ENCODE data around the gene ZNF831. TPM values are rescaled to one million over a fixed set of nuclear protein-coding genes. Genes with fewer than 3 reads are reported as not detected.

ZNF831 gene
- total RNA-seq, 1 experiment from 2014 or later = not detected

GRCh38 chr20:59120491-59120890, 43.1 kb upstream of the ZNF831 start:
- ChIA-PET CTCF (no interaction called here), POLR2A (no interaction called here)
- Histone ChIP-seq H3K36me3 (ENCODE audit: control insufficient read depth, insufficient read depth, low read length) (no peaks in the 10 kb centered on the region), H3K4me1 (no peaks in the 10 kb centered on the region), H3K9me3 (no peaks in the 10 kb centered on the region), H3K4me3 (ENCODE audit: low read depth, low read length) (no peak overlapping the region), H3K27me3 (replicated peaks; ENCODE audit: control insufficient read depth, insufficient read depth, low read length) (peaks cover 1% of the 10 kb centered on the region; the same call in 1 of the 2 replicates)
- peaks cover 28% of the 10 kb centered on the region for H3K27me3 Mint-ChIP-seq (ENCODE audit: insufficient read depth, unreplicated experiment)
- no peaks in the 10 kb centered on the region for H3K36me3 Mint-ChIP-seq (ENCODE audit: insufficient read depth, unreplicated experiment)
- no peak for DNase-seq
- intact Hi-C loops (cut with micrococcal nuclease; ENCODE audit: unreplicated experiment) = no loop called here
- TF ChIP-seq CTCF (IDR thresholded peaks at IDR 0.05; ENCODE audit: insufficient read depth in 1 of 2, low read depth in 1 of 2, low read length in 1 of 2, severe bottlenecking in 1 of 2, unreplicated experiment in 1 of 2) = no peak
- peaks cover 13% of the 10 kb centered on the region for H3K9me3 Mint-ChIP-seq (ENCODE audit: unreplicated experiment)
- no peaks in the 10 kb centered on the region for H3K4me1 Mint-ChIP-seq (ENCODE audit: low read depth, unreplicated experiment)
- BruUV-seq (replicated peaks) = no TSS peak
- no peak overlapping the region for H3K4me3 Mint-ChIP-seq (ENCODE audit: unreplicated experiment)
- no peak overlapping the region for H3K27ac Mint-ChIP-seq (ENCODE audit: unreplicated experiment)

GRCh38 chr20:59120919-59121318, 42.7 kb upstream of the ZNF831 start:
- H3K27ac Mint-ChIP-seq (ENCODE audit: unreplicated experiment) = no peak overlapping the region

GRCh38 chr20:59121714-59122565, 41.7 kb upstream of the ZNF831 start:
- H3K27me3 Mint-ChIP-seq (ENCODE audit: insufficient read depth, unreplicated experiment) = peaks cover 32% of the 10 kb centered on the region
- CTCF ChIA-PET = interaction anchor here (0.6 to 1.2 kb wide), 2 partner anchors 334 to 398 kb away, joined by 3 to 4 read pairs; no protein-coding TSS in a partner anchor

More at GRCh38 chr20:59120919-59121318, 42.7 kb upstream of the ZNF831 start:
- Histone ChIP-seq H3K4me3 (ENCODE audit: low read depth, low read length) (no peak overlapping the region), H3K36me3 (ENCODE audit: control insufficient read depth, insufficient read depth, low read length) (no peaks in the 10 kb centered on the region), H3K4me1 (no peaks in the 10 kb centered on the region), H3K9me3 (no peaks in the 10 kb centered on the region), H3K27me3 (replicated peaks; ENCODE audit: control insufficient read depth, insufficient read depth, low read length) (peaks cover 1% of the 10 kb centered on the region; the same call in 1 of the 2 replicates)
- Mint-ChIP-seq H3K4me3 (ENCODE audit: unreplicated experiment) (no peak overlapping the region), H3K9me3 (ENCODE audit: unreplicated experiment) (peaks cover 13% of the 10 kb centered on the region), H3K36me3 (ENCODE audit: insufficient read depth, unreplicated experiment) (no peaks in the 10 kb centered on the region), H3K27me3 (ENCODE audit: insufficient read depth, unreplicated experiment) (peaks cover 28% of the 10 kb centered on the region), H3K4me1 (ENCODE audit: low read depth, unreplicated experiment) (no peaks in the 10 kb centered on the region)
- no peak for TF ChIP-seq CTCF (IDR thresholded peaks at IDR 0.05; ENCODE audit: insufficient read depth in 1 of 2, low read depth in 1 of 2, low read length in 1 of 2, severe bottlenecking in 1 of 2, unreplicated experiment in 1 of 2)
- no TSS peak for BruUV-seq (replicated peaks)
- ChIA-PET CTCF (interaction anchor here (0.6 kb wide), 1 partner anchor 399 kb away, joined by 4 read pairs; no protein-coding TSS in a partner anchor), POLR2A (no interaction called here)
- no peak for DNase-seq
- intact Hi-C loops (cut with micrococcal nuclease; ENCODE audit: unreplicated experiment) = no loop called here

More at GRCh38 chr20:59121714-59122565, 41.7 kb upstream of the ZNF831 start:
- TF ChIP-seq CTCF (IDR thresholded peaks at IDR 0.05; ENCODE audit: insufficient read depth in 1 of 2, low read depth in 1 of 2, low read length in 1 of 2, severe bottlenecking in 1 of 2, unreplicated experiment in 1 of 2) = no peak
- no peak overlapping the region for H3K4me3 ChIP-seq (ENCODE audit: low read depth, low read length)
- POLR2A ChIA-PET = no interaction called here
- H3K27me3 ChIP-seq (replicated peaks; ENCODE audit: control insufficient read depth, insufficient read depth, low read length) = peaks cover 1% of the 10 kb centered on the region; the same call in 1 of the 2 replicates
- peaks cover 13% of the 10 kb centered on the region for H3K9me3 Mint-ChIP-seq (ENCODE audit: unreplicated experiment)
- intact Hi-C loops (cut with micrococcal nuclease; ENCODE audit: unreplicated experiment) = no loop called here
- H3K4me1 ChIP-seq = no peaks in the 10 kb centered on the region
- H3K9me3 ChIP-seq = no peaks in the 10 kb centered on the region
- no TSS peak for BruUV-seq (replicated peaks)
- H3K4me3 Mint-ChIP-seq (ENCODE audit: unreplicated experiment) = no peak overlapping the region
- no peaks in the 10 kb centered on the region for H3K4me1 Mint-ChIP-seq (ENCODE audit: low read depth, unreplicated experiment)
- H3K27ac Mint-ChIP-seq (ENCODE audit: unreplicated experiment) = no peak overlapping the region
- DNase-seq = no peak
- H3K36me3 Mint-ChIP-seq (ENCODE audit: insufficient read depth, unreplicated experiment) = no peaks in the 10 kb centered on the region
- H3K36me3 ChIP-seq (ENCODE audit: control insufficient read depth, insufficient read depth, low read length) = no peaks in the 10 kb centered on the region

Data from Caco-2 (cell line).